BLaER1 treated with 17β-estradiol and CSF1 and Interleukin-3, amounts not matched to agents 10 nM and 100 nM (cell line): ENCODE measurements around the gene KRT8.

Source experiments
- H3K27ac ChIP-seq, 11 experiments: shearing (Covaris generic); formaldehyde crosslinking; 2 replicates each; pipeline ENCODE4 v1.8.1; 2022
- H3K27me3 ChIP-seq, 11 experiments: shearing (Covaris generic); formaldehyde crosslinking; 2 replicates each; pipeline ENCODE4 v1.8.1; 2022
- H3K36me3 ChIP-seq, 11 experiments: shearing (Covaris generic); formaldehyde crosslinking; 2 replicates each; pipeline ENCODE4 v1.8.1; 2022
- H3K4me1 ChIP-seq, 10 experiments: shearing (Covaris generic); formaldehyde crosslinking; 2 replicates each; pipeline ENCODE4 v1.8.1; 2022
- H3K4me2 ChIP-seq, 11 experiments: shearing (Covaris generic); formaldehyde crosslinking; 2 replicates each; pipeline ENCODE4 v1.8.1; 2022
- H3K4me3 ChIP-seq, 10 experiments: shearing (Covaris generic); formaldehyde crosslinking; 2 replicates each; pipeline ENCODE4 v1.8.1; 2022
- H3K9ac ChIP-seq, 11 experiments: shearing (Covaris generic); formaldehyde crosslinking; 2 replicates each; pipeline ENCODE4 v1.8.1; 2022
- H3K9me3 ChIP-seq, 11 experiments: shearing (Covaris generic); formaldehyde crosslinking; replicated peaks in 1 of 11; 2 replicates each; pipeline ENCODE4 v1.8.1; 2022
- H4K20me1 ChIP-seq, 11 experiments: shearing (Covaris generic); formaldehyde crosslinking; 2 replicates each; pipeline ENCODE4 v1.8.1; 2022
- Cebpa-rat ChIP-seq, 11 experiments: shearing (Covaris generic); IDR thresholded peaks; 2 replicates each; pipeline ENCODE4 v1.8.1; 2022

The KRT8 gene

GRCh38 chr12:52872644-52873389 is 32.1 kb downstream of the KRT8 start:
- Histone ChIP-seq H3K9me3 (no peaks in the 10 kb centered on the region), H3K9ac (peak overlapping the region in 1 of 11 experiments; percentile 94; a peak in 2 of 22 replicates), H4K20me1 (no peaks in the 10 kb centered on the region), H3K4me3 (no peak overlapping the region), H3K36me3 (no peaks in the 10 kb centered on the region), H3K4me2 (peak overlapping the region in 6 of 11 experiments; percentile 91 to 98 (median 96); a peak in 10 of 22 replicates), H3K27me3 (no peaks in the 10 kb centered on the region), H3K27ac (peak overlapping the region in 3 of 11 experiments; percentile 26 to 97 (median 80); a peak in 4 of 22 replicates), H3K4me1 (peaks cover 24 to 90% (median 60%) of the 10 kb centered on the region in 10 experiments)
- TF ChIP-seq Cebpa-rat (IDR thresholded peaks at IDR 0.05) = no peak

- Histone ChIP-seq H3K27ac (peak overlapping the region in 4 of 11 experiments; percentile 15 to 97 (median 63); a peak in 7 of 22 replicates), H3K4me1 (peaks cover 31 to 99% (median 65%) of the 10 kb centered on the region in 10 experiments)
Observed at GRCh38 chr12:52871291-52872039, 33.4 kb downstream of the KRT8 start.

GRCh38 chr12:52870361-52871290 is 34.2 kb downstream of the KRT8 start:
- TF ChIP-seq Cebpa-rat (IDR thresholded peaks at IDR 0.05) = no peak
- no peaks in the 10 kb centered on the region for H3K36me3 ChIP-seq
- peaks cover 31 to 94% (median 61%) of the 10 kb centered on the region in 10 experiments for H3K4me1 ChIP-seq
- no peaks in the 10 kb centered on the region for H4K20me1 ChIP-seq
- peak overlapping the region in 9 of 11 experiments; percentile 5 to 98 (median 33); a peak in 15 of 22 replicates for H3K4me2 ChIP-seq
- H3K27ac ChIP-seq = peak overlapping the region in 4 of 11 experiments; percentile 15 to 97 (median 63); a peak in 6 of 22 replicates
- peak overlapping the region in 4 of 11 experiments; percentile 1 to 61 (median 35); a peak in 4 of 22 replicates for H3K9ac ChIP-seq
- H3K9me3 ChIP-seq = no peaks in the 10 kb centered on the region
- H3K4me3 ChIP-seq = no peak overlapping the region
- no peaks in the 10 kb centered on the region for H3K27me3 ChIP-seq

More at GRCh38 chr12:52871291-52872039, 33.4 kb downstream of the KRT8 start:
- H3K27me3 ChIP-seq = no peaks in the 10 kb centered on the region
- H3K9me3 ChIP-seq = no peaks in the 10 kb centered on the region
- H4K20me1 ChIP-seq = no peaks in the 10 kb centered on the region
- peak overlapping the region in 8 of 11 experiments; percentile 11 to 98 (median 34); a peak in 11 of 22 replicates for H3K4me2 ChIP-seq
- H3K9ac ChIP-seq = peak overlapping the region in 4 of 11 experiments; percentile 1 to 61 (median 35); a peak in 8 of 22 replicates
- no peak for TF ChIP-seq Cebpa-rat (IDR thresholded peaks at IDR 0.05)
- no peak overlapping the region for H3K4me3 ChIP-seq
- no peaks in the 10 kb centered on the region for H3K36me3 ChIP-seq

GRCh38 chr12:52867642-52868041 is 37.2 kb downstream of the KRT8 start:
- Histone ChIP-seq H3K9me3 (no peaks in the 10 kb centered on the region), H3K4me2 (peak overlapping the region; percentile 71 to 98 (median 76)), H3K27ac (peak overlapping the region in 4 of 11 experiments; percentile 46 to 63 (median 55); a peak in 6 of 22 replicates), H3K4me1 (peaks cover 12 to 69% (median 37%) of the 10 kb centered on the region in 10 experiments), H3K27me3 (no peaks in the 10 kb centered on the region), H4K20me1 (no peaks in the 10 kb centered on the region), H3K4me3 (no peak overlapping the region; a peak in 1 of 20 replicates), H3K9ac (peak overlapping the region in 7 of 11 experiments; percentile 17 to 57 (median 33); a peak in 7 of 22 replicates), H3K36me3 (no peaks in the 10 kb centered on the region)
- TF ChIP-seq Cebpa-rat (IDR thresholded peaks at IDR 0.05) = no peak

GRCh38 chr12:52867152-52867551 is 37.7 kb downstream of the KRT8 start:
- no peak for TF ChIP-seq Cebpa-rat (IDR thresholded peaks at IDR 0.05)
- Histone ChIP-seq H3K9ac (peak overlapping the region in 5 of 11 experiments; percentile 22 to 57 (median 33); a peak in 6 of 22 replicates), H3K4me1 (peaks cover 12 to 64% (median 37%) of the 10 kb centered on the region in 10 experiments), H3K27ac (peak overlapping the region in 2 of 11 experiments; percentile 35 to 63; a peak in 2 of 22 replicates), H3K27me3 (no peaks in the 10 kb centered on the region), H3K4me3 (no peak overlapping the region; a peak in 1 of 20 replicates), H4K20me1 (no peaks in the 10 kb centered on the region), H3K9me3 (no peaks in the 10 kb centered on the region), H3K4me2 (peak overlapping the region; percentile 71 to 98 (median 76)), H3K36me3 (no peaks in the 10 kb centered on the region)

GRCh38 chr12:52865090-52865944 is 39.6 kb downstream of the KRT8 start:
- Histone ChIP-seq H3K9me3 (no peaks in the 10 kb centered on the region), H4K20me1 (no peaks in the 10 kb centered on the region), H3K4me1 (peaks cover 12 to 54% (median 26%) of the 10 kb centered on the region in 10 experiments), H3K9ac (no peak overlapping the region), H3K4me2 (no peak overlapping the region), H3K36me3 (no peaks in the 10 kb centered on the region), H3K27ac (no peak overlapping the region), H3K4me3 (no peak overlapping the region), H3K27me3 (no peaks in the 10 kb centered on the region)
- TF ChIP-seq Cebpa-rat (IDR thresholded peaks at IDR 0.05) = no peak

- H3K27me3 ChIP-seq = no peaks in the 10 kb centered on the region
- TF ChIP-seq Cebpa-rat (IDR thresholded peaks at IDR 0.05) = no peak
- no peak overlapping the region for H3K4me2 ChIP-seq
Observed at GRCh38 chr12:52862023-52862422, 42.9 kb downstream of the KRT8 start.

More at GRCh38 chr12:52862023-52862422, 42.9 kb downstream of the KRT8 start:
- no peaks in the 10 kb centered on the region for H3K36me3 ChIP-seq
- no peaks in the 10 kb centered on the region for H4K20me1 ChIP-seq
- no peak overlapping the region for H3K4me3 ChIP-seq
- no peak overlapping the region for H3K9ac ChIP-seq
- no peak overlapping the region for H3K27ac ChIP-seq
- no peaks in the 10 kb centered on the region for H3K9me3 ChIP-seq
- H3K4me1 ChIP-seq = peaks cover 1 to 29% (median 7%) of the 10 kb centered on the region in 10 experiments
